NCI-H128 (cell line): ENCODE data around the gene UCK1.
"Not testable (repeated sequence)": the region's sequence is repeated elsewhere in the genome, so short reads cannot be mapped to it uniquely, and the experiment has no call there.

ENCODE experiments used
- DNase-seq: peaks from one replicate; lab custom pipeline; 2025; ENCODE audit not compliant: unreplicated experiment; lab: John Stamatoyannopoulos, UW

UCK1 gene

GRCh38 chr9:131523451-131524435 is 7.3 kb downstream of the UCK1 start:
- no peak for DNase-seq

DNA sequence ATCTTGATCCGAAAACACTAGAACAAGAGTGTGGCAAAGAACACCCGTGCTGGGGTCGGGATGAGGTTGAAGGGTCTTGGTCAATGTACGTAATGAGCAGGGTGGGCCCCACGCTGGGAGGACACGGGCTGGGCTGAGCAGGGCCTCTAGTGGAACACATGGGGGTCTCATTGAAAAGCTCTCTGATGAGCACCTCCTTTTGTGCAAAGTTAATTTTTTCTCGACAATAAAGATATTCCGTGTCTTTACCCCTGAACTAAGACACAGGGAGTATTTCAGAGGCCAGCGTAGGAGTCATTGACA is 8.0 kb downstream of the UCK1 start:
- no peak for DNase-seq

DNA sequence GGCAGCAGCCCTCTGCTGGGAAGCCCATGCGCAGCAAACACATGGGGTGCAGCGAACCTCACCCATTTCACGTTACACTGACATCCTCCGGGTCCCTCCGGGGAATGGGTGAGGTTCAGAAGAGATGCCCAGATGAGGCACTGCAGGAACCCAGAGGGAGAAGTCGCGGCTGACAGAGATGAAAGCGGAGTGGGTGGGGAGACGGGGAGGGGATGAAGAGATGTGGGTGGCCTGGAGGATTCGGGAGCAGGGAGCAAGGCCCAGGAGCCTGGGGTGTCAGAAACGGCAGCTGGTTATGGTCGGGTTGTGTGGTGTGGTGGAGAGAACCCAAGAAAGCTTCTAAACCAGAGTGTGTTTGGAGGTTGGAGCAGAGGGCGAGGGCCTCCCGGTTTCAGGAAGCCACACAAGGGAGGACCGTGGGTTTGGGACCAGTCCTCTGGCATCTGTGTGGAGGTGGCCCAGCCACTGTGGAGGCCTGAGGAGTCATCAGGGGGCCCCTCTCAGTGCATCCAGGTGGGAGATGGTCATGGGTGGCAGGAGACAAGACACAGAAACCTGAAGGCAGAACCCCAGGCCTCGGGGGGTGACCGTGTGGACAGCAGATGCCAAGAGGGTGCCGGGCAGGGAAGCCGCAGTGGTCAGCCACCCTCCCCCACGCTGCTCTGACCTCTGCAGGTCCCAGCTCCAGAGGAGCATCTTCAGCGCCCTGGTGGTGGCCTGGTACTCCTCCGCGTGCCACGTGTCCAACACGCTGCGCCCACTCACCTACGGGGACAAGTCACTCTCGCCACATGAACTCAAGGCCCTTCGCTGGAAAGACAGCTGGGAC is 8.6 kb downstream of the UCK1 start:
- no peak for DNase-seq

GRCh38 chr9:131521822-131522221 is 9.2 kb downstream of the UCK1 start:
- no peak for DNase-seq

DNA sequence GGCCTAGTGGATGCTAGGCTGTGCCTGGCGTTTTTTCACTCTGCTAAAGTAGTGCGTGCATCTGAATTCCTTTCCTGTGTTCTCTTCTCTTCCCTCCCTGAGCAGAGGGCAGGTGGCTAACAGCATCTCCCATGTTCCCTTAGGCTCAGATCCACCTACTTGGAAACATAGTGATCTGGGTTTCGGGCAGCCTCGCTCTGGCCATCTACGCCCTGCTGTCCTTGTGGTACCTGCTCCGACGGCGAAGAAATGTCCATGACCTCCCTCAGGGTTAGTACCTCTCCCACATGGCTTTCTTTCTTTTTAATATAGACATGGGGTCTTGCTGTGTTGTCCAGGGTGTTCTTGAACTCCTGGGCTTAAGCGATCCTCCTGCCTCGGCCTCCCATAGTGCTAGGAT is 9.9 kb downstream of the UCK1 start:
- DNase-seq = no peak

GRCh38 chr9:131520503-131520902 is 10.6 kb downstream of the UCK1 start:
- no peak for DNase-seq

DNA sequence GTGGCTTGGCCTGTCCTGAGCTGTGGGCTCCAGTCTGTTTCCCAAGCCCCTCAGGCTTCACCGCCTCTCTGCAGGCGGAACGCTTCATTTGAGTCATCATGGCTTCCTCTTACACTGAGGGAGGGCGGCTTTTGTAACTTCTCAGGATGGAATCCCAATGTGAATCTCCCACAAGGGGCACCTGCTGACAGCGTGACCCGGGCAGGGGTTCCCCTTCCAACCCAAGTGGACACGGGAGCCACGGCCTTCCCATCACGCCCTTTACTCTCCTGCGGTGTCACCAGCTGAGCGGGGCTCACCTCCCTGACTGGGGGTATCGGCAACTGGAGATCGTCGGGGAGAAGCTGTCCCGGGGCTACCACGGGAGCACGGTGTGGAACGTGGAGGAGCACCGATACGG is 12.5 kb downstream of the UCK1 start:
- DNase-seq = no peak

DNA sequence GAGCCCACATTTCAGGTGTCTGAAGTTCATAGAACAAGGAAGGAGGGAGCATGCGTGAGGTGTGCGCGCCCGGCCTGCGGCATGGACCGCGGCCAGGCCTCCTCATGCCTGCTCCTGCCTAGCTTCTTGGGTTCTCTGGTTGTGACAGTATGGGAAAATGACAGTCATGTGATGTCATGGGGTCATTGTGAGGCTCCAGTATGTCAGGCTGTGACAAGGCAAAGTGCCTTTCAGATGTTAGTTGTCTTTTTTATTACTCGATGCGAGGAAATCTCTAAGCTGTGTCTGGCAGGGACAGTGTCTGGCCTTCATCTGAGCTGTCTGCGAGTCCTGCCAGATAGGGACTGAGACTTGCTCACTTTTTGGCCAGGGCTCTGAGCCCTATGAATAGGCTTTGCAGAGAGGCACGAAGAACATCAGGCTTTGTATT is 13.3 kb downstream of the UCK1 start:
- DNase-seq = no peak

- DNase-seq = no peak
Observed at GRCh38 chr9:131516930-131517329, 14.1 kb downstream of the UCK1 start.

DNA sequence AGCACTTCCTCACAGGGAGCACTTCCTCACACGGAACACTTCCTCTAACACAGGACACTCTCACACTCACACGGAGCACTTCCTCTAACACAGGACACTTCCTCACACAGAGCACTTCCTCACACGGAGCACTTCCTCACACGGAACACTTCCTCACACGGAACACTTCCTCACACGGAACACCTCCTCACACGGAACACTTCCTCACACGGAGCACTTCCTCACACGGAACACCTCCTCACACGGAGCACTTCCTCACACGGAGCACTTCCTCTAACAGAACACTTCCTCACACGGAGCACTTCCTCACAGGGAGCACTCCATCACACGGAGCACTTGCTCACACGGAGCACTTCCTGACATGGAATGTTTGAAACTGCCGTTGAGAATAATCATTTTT is 15.0 kb downstream of the UCK1 start:
- DNase-seq = no peak

GRCh38 chr9:131515559-131516031 is 15.5 kb downstream of the UCK1 start:
- not testable (repeated sequence) for DNase-seq

- no peak for DNase-seq
Observed at GRCh38 chr9:131513177-131513576, 17.9 kb downstream of the UCK1 start.

DNA sequence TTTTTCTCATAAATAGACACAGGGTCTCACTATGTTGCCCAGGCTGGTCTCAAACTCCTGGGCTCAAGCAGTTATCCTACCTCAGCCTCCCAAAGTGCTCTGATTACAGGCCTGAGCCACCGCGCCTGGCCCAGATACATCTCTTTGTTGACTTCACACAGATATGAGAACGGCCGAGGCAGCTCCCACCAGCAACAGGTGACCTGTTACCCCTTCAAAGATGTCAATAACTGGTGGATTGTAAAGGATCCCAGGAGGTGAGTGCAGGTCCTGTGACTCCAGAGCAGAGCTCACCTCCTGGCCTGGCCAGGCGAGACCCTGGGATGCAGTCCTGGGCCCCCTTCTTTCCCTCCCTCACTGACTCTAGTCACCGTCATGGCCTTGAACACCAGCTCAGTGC is 19.2 kb downstream of the UCK1 start:
- DNase-seq = no peak

- no peak for DNase-seq
Observed at GRCh38 chr9:131511416-131511815, 19.6 kb downstream of the UCK1 start.

GRCh38 chr9:131505012-131505411 is 26.1 kb downstream of the UCK1 start:
- DNase-seq = no peak

- DNase-seq = no peak
Observed at GRCh38 chr9:131503626-131504465, 27.2 kb downstream of the UCK1 start.

DNA sequence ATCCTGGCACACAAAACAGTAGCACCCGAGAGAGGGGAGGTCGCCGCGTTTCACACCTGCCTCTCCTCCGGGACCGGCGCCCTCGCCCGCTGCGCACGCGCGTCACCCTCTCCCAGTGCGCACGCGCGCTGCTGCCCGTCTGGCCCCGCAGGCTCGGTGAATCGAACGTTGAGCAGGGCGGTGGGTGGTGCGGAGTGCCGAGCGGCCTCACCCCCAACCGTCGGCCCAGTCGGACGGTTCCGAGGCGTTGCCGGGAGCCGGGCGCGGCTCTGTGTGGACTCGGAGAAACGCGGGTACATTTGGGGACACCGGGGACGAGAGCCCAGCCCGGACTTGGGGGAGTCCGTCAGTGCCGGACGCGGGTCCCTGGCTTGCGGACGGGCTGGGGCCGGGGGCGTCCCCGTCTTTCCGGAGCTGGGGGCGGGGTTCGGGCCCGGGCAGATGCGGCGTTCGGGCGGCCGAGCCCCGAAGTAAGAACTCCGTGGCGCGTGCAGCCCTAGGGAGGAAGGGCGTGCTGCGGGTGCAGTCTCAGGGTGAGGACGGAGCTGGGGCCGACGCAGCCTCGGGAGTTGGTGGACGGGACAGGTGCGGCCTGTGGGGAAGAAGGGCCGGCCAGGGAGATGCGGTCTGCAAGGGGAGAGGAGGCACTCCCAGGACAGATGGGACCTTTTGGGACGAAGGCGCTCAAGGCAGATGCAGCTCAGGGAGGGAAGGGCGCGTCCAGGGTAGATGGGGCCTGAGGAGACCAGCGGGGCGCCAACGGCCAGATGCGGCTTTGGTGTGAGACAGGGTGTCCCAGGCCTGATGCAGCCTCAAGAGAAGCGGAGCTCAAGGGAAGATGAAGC is 28.1 kb downstream of the UCK1 start, which contains the start of gene POMT1:
POMT1 (plus strand) TSS at position 138 of the 845 bp plus-strand sequence. CDS start 1,301 bp downstream, outside the sequence.
- peak; percentile 90 for DNase-seq

DNA sequence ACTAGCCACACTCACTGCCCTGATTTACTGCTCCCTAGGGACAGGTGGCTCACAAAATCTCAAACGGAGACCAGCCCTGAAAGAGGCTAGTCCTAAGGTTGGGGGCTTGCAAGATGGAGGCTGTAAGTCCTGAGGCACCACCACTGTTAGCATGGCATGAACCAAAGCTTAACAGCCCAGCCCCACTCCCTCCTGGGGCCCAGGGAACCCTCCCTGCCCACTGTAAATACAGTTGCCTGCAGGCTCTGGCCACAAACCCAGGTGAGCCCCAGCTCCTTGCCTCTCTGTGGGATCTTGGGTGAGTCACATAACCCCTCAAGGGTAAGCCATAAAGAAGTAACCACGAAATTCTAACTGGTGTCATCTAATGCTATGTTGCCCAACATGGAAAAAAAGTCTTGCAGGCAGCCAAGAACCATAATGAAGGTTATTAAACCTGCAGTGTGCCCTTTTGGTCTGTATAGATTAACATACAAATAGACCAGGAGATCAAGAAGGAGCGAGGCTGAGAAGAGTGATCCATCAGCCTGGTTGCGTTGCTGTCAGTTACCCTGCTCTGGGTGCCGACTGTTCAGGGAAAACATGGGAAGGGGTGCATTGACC is 30.0 kb downstream of the UCK1 start:
- no peak for DNase-seq

- DNase-seq = no peak
Observed at GRCh38 chr9:131500377-131500776, 30.7 kb downstream of the UCK1 start.
